ENCODE measurements around the gene TRIM28.
"Not testable (repeated sequence)": the region's sequence is repeated elsewhere in the genome, so short reads cannot be mapped to it uniquely, and the experiment has no call there.

TRIM28 gene

DNA sequence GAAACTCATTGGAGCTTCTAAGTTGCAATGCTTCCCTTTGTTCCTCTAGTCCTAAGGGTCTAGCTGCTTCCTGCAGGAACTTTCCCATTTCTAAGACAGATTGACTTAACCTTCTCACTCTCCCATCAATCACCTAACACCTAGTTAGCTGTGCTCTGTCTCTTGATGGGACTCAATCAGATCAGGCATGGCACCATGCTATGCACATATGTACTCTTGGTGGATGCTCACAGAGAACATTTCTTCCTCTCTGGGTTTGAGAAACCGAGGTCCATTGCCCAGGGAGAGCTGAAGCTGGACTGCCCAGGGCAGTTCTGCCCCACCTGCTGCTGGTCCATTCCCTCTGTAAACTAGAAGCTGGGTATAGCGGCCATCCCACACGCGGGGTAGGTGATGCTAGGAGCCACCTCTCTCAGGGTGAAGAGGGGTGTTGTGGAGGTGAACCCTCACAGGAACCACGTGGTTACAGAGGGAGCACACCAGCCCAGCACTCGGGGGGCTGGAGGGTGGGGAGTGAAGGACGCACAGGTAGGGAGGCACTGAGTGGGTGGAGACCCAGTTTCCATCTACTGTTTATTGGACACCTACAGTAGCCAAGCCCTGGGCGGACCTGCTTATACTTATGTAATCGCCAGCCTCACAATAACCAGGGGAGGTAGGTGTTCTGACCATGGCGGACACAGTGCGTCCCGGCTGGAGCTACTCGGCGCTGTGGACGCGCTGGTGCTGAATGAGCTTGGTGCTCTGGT is 17.7 kb downstream of the TRIM28 start:
- no peak for DNase-seq

DNA sequence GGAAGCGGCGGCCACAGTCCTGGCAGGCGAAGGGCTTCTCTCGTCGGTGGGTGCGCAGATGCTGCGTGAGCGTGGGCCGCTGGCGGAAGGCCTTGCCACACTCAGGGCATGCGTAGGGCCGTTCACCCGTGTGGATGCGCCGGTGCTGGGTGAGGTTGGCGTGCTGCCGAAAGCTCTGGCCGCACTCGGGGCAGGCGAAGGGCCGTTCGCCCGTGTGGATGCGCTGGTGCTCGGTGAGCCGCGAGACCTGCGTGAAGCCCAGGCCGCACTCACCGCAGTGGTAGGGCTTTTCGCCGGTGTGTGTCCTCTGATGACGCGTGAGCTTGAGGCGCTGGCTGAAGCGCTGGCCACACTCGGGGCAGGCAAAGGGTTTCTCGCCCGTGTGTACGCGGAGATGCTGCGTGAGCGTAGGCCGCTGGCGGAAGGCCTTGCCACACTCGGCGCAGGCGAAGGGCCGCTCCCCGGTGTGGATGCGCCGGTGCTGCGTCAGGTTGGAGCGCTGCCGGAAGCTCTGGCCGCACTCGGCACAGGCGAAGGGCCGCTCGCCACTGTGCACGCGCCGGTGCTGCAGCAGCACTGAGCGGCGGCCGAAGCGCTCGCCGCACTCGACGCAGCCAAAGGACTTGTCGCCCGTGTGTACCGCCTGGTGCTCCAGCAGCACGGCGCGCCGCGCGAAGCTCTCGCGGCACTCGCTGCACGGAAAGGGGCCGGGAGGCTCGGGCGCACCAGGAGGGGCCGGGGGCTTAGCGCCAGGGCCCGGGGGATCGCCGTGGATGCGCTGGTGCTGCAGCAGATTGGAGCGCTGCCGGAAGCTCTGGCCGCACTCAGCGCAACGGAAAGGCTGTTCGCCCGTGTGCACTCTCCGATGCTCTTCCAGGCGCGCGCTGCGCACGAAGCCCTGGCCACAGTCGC is 18.5 kb downstream of the TRIM28 start:
- DNase-seq = peak in 1 of 2 donors; percentile 48

GRCh38 chr19:58563034-58563573 is 19.2 kb downstream of the TRIM28 start:
- DNase-seq = peak; percentile 28 to 40

DNA sequence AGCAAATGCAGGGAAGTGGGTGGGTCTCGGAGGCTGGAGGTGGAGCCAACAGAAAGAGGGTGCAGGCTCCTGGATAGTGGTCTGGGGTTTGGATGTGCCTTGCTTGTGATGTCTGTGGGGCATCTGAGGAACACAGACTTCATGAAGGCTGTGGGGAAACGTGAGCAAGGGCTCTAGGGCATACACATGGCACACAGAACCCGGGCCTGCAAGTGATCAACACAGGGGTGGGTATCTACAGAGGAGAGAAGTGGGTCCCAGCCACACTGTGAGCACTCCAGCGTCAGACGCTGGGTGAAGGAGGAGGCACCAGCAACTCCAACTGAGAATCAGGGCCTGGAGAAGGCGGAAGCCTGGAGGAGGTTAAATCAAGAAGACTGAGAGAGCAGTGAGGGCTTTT is 20.0 kb downstream of the TRIM28 start:
- no peak for DNase-seq

- no peak for DNase-seq
These were observed 23.1 kb downstream of the TRIM28 start for GRCh38 chr19:58566989-58567388.

DNA sequence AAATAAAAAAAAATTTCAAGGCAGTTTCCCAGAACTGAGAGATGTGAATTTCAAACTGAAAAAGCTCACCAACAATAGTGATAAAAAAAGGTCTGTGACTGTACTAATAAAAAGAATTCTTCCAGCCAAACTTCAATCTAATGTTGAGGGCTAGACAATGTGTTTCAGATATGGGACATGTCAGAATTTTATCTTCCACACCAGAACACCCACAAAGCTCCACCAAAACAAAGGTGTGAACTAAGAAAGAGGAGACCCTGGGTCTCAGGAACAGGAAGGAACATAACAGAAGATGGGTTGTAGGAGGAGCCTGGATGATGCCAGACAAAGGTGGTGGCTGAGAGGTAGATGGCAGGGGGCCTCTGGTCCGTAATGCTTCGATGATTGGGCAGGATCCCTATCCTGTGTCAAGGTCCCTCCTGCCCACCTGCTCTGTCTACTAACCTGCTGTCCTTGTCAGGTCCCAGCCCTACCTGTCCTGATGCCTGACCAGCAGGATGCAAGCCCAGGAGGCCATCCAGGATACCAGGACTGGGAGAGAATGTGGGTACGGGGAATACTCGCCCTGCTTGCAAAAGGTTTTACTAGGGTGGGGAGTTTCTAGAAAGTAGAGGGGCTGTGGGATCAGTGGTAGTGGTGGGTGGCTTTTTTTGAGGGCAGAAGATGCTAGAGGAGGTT is 24.7 kb downstream of the TRIM28 start:
- DNase-seq = no peak

DNA sequence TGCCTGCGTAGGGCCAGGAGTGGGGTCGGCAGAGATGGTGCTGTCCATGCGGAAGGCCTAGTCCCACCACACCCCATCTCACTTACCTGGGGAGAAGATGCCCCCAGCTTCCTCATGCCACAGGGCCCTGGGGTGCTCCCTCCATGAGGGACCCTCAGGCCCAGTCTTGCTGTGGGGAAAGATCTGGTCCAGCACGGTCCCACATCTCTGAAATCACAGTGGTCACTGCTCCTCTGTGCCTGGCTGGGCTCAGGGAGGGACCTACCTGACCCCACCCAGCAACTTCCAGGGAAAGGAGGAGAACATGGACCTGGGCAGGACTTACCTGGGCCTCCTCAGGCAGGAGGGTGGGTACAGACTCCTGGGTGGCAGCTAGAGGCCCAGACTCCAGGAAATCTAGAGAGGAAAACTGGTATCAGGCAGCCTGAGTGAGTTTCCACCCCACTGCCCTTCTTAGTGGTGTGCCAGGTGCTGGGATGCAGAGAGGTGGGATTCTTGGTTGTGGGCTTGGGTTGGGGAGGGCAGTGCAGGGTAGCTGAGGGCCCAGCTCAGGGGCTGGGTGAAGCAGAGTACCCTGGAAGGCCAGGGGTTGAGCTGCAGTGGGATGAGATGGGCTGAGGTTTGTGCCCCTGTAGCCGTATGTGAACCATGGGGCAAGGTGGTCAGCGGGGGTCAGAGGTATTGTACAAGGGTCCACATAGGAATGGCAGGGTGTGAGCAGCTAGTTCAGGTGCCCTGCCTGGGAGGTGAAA is 25.5 kb downstream of the TRIM28 start:
- no peak for DNase-seq

DNA sequence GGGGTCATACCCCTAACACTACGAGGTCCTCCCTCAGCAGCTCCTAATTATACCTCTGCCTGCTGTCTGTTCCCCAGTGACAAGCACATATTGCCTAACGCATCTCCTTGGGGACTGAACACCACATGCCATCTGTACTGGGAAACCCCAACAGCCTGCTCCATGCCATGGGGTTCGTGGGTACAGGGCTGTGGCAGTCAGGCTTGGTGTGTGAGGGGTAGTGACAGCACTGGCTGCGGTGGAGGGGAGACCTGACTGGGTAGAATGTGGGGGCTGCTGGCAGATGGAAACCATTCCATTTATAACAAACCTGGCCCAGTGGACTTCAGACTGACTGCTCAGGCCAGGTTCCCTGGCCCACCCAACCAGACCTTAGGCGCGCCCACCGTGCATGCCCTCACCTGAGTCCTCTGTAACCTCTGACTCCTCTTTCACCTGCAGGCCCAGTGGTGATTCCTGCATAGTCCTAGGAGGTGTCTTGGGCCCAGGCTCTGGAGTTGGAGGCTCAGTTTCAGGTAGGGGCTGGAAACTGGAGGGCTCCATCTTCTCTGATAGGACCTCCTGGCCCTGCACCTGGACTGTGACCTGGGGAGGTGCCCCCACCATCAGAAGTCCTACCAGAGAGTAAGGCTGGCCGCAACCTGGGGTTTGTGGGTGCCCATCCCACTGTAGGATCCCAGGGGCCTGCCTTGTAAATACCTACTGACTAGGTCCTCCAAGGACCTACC is 26.2 kb downstream of the TRIM28 start:
- DNase-seq = no peak

DNA sequence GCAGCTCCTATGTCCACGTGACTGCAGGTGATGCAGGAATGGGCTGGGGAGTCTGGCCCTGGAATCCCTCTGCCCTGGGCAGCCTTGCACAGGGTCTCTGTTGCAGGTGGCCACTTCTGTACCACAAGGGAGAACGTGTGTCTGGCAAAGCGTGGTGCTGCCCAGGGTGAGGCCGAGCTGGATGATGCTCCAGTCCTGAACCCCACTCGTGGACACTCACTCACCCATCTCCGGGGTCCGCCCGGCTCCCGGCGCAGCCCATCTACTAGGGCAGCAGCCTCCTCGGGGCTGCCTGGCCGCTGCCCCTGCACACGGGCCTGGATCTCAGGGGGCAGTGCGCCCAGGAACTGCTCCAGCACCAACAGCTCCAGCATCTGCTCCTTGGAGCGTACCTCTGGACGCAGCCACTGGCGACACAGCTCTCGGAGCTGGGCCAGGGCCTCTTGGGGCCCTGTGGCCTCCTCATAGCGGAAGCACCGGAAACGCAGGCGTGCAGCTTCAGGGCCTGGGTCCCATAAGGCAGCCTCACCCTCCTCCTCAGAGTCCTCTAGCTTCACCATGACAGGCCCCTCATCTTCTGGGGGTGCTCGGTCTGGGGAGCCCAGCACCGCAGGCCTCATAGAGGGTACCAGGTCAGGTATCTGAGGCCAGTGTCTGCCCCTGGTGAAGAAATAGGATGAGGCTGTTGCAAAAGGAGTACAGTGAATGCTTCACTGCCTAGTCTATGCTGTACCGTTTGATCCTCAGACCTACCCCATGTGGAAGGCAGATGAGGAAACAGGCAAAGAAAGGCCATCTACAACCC is 27.1 kb downstream of the TRIM28 start:
- DNase-seq = no peak

- DNase-seq = no peak
These were observed 27.7 kb downstream of the TRIM28 start for GRCh38 chr19:58571575-58571947.

GRCh38 chr19:58572026-58572817 is 28.4 kb downstream of the TRIM28 start:
- no peak for DNase-seq

DNA sequence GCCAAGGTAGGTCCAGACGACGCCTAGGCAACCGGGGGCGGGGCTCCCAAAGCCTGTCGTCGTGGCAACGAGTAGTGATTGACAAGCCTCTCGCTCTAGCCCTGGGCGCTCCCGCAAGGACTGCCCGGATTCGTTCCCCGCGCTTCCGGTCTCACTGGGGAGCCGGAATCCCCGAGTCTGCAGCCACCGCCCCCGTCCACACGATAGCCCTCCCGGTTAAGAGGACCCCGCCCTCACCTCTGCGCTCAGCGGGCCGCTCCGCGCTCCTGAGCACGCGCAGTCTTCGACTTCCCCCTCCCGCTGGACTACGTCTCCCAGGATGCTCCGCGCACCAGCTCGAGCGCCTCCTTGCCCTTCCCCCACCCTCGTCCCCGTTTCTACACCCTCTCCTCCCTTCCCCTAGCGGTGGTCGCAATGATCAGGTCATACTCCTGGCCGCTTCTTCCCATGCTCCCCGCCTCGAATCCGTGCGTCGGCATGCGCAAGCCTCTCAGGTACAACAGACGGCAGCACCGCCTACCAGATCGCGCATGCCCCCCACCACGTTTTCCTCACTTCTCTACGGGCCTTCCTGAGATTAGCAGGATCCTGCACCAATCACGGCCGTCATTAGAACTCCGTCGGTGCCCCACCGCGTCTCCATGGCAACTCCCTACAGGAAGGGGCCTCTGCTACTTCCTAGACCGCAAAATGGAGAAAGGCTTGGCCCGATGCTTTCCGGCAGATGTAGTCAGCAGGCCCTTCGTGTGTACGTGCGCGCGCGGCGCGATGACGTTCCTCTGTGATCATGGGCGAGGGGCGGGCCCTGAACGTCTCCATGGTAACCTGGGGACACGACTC is 29.2 kb downstream of the TRIM28 start, which contains the start of gene MZF1:
TSS of gene MZF1 (minus strand) at position 518 of the 840 bp plus-strand sequence. CDS start 1,946 bp downstream, outside the sequence.
- peak; percentile 100 for DNase-seq

DNA sequence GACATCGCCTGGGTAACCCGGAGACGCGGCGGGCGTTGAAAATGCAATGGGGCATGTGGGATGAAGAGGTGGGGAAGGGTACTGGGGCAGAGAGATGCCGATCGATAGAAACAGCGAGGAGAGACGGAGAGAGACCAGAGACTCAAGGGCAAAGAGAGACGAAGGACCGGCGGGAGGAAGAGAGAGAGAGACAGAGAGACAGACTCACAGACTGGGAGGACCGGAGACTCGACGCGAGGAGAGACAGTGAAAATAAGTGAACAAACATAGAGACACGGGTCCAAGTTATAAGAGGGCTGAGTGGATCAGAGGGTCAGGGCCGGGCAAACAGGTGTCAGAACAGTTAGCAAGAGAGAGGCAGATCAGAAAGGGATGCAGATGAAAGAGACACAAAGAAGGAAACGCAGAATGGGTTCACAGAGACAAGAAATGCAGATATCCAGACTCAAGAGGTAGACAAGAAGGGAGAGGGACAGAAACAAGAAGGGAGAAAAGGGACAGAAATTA is 29.8 kb downstream of the TRIM28 start:
- DNase-seq = no peak

- DNase-seq = peak; percentile 85
These were observed 31.5 kb downstream of the TRIM28 start for GRCh38 chr19:58575183-58576041.

DNA sequence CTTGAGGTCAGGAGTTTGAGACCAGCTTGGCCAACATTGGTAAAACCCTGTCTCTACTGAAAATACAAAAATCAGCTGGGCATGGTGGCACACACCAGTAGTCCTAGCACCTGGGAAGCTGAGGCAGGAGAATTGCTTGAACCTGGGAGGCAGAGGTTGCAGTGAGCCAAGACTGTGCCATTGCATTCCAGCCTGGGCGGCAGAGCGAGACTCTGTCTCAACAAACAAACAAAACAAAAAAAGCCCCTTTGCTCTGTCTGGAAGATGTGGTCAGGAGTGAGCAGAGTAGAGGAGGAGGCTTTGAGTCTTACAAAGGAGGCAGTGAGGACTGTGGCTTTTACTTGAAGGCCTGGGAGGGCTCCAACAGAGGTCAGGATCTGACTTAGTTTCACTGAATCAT is 33.7 kb downstream of the TRIM28 start:
- DNase-seq = not testable (repeated sequence)

GRCh38 chr19:58578012-58578925 is 34.4 kb downstream of the TRIM28 start:
- DNase-seq = no peak

All from CD4-positive, alpha-beta T cell treated with Interferon alpha-2 for 1 hour (primary cell).